Hematopoietic multipotent progenitor cell (in vitro differentiated cells): ENCODE data around the gene U2AF2. TPM values are rescaled to one million over a fixed set of nuclear protein-coding genes. Genes with fewer than 3 reads are reported as not detected.
"Not testable (repeated sequence)": the region's sequence is repeated elsewhere in the genome, so short reads cannot be mapped to it uniquely, and the experiment has no call there.

Experiments used
- DNase-seq, 3 donors: peaks; one replicate each; pipeline ENCODE4 v3.0.0-alpha.2; 2011 to 2015; ENCODE audit warnings: low read depth in 2 of 3, low spot score in 2 of 3
- small RNA-seq: library from RNA; depleted of rRNA; stranded (forward); fragments of <200 nt; gene quantifications from one replicate; pipeline ENCODE3, GENCODE V24; 2012
- total RNA-seq: library from RNA; depleted of rRNA; stranded (reverse); fragments of >200 nt; gene quantifications from one replicate; pipeline ENCODE4 v1.2.3, GENCODE V29; 2012

The U2AF2 gene
- total RNA-seq, 1 donor: 158 TPM

DNA sequence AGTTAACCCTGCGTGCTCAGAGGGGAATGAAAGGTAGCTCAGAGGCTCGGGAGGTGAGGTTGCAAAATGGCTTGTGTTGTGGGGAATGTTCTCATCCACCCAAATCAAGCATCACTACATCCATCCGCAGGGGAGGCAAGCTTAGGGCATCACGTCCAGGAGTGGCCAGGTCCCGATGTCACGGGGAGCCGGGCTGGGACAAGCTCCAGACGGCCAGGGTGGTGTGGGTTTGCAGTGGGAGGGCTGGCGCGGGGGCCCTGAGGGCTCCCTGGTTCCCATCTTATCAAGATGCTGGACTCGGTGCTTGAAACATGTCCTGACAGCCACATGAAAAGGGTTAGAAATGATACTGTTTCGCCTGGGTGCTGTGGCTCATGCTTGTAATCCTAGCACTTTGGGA, 46.0 kb downstream of the U2AF2 start:
- DNase-seq: no peak

DNA sequence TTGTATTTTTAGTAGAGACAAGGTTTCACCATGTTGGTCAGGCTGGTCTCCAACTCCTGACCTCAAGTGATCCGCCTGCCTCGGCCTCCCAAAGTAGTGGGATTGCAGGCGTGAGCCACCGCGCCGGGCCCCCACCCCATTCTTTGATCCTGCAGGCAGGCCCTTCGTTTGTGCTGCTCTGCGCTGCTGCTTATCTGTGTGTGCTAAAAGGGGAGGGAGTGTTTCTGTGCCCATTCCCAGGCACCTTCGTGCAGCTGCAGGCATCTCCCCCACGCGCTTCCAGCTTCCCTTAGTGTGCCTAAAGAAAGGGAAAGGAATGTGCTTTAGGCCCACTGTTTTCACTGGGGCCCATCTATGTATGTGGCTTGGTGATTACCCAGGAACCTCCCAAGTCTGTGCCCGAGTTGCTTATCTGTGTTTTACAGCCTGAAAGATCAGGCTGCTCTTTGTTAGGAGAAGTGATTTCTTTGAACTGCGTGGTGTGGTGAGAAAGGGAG, 47.3 kb downstream of the U2AF2 start:
- DNase-seq: peak in 2 of 3 donors; percentile 9 to 14

DNA sequence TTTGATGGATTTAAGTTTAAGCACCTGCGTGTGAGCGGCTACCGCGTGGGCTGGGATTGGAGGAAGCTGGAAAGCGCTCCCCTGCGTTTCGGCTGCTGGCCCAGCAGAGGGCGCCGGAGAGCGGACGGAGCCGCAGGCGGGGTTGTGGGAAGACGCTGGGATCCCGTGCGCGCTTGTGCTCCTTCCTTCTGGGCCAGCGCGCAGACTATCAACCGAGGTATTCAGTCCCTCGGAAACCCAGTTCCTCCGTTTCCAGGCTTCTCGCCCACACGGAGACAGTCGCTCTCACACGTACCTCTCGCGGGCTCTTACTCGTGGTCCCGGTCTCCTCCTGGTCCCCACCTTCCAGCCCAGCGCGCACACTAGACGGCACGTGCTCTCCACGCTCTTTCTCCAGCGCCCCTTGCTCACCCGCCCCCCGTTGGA, 49.0 kb downstream of the U2AF2 start:
- DNase-seq: peak; percentile 7 to 45 (median 22)

DNA sequence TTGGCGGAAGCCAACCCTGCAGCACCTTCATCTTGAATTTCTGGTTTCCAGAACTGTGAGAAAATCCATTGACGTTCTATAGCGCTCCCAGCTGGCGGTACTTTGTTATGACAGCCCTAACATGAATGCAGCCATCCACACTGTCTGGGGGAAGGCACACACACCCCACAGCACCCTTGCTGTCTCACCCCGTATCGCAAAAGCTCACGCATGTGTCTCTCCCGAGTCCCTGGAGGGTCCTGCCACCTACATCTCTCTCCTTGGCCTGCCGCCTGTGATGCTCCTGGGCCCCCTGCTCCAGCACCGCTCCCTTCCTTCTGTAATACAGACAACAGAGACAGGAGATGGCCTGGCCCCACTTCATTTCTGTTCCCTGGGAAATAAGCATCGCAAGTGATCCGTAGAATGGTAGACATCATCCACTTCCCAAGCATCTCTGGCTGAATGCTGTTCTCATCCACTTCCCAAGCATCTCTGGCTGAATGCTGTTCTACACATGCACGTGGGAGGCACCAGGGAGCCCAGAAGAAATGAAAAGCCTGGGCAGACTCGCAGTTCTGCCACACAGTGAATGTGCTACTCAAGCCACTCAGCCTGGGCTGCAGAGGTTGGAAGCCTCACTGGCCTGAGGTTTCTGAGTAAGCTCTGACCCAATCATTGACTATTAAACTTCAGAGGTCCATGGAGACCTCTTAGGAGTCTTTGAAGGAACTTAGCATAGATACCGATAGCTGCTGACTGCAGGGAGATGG, 49.8 kb downstream of the U2AF2 start:
- DNase-seq: no peak

DNA sequence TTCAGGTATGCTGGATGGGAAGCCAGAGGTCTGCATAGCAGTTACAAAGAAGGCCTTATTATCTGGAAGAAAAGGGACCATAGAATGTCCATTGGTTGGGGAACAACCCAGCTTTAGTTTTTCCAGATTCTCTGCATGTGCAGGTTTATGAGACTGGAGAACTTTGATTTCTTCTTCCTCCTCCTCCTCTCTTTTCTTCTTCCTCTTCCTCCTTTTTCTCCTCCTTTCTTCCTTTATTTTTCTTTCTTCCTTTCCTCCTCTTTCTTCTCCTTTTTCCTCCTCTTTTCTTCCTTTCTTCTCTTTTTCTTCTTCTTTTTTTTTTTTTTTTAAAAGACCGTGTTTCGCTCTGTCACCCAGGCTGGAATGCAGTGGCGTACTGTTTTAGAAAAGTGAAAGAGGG, 51.1 kb downstream of the U2AF2 start:
- no peak for DNase-seq

DNA sequence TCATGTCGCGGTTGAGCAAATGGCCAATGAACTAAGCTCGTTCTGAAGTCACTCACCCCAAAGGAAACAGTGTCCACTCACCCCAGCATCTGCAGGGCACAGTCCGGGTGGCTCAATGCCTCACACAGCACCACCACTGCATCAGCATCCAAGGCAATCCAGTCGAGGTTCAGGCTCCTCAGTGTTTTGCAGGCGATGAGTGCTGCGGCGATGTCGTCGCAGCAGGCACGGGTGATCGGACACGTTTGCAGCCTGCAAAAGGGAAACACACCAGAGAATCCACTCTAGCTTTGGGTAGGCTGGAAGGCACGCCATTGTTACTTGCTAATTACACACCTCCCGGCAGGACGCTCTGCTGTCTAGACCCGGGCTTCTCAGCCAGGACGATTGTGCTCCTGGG, 56.9 kb downstream of the U2AF2 start:
- DNase-seq: no peak

DNA sequence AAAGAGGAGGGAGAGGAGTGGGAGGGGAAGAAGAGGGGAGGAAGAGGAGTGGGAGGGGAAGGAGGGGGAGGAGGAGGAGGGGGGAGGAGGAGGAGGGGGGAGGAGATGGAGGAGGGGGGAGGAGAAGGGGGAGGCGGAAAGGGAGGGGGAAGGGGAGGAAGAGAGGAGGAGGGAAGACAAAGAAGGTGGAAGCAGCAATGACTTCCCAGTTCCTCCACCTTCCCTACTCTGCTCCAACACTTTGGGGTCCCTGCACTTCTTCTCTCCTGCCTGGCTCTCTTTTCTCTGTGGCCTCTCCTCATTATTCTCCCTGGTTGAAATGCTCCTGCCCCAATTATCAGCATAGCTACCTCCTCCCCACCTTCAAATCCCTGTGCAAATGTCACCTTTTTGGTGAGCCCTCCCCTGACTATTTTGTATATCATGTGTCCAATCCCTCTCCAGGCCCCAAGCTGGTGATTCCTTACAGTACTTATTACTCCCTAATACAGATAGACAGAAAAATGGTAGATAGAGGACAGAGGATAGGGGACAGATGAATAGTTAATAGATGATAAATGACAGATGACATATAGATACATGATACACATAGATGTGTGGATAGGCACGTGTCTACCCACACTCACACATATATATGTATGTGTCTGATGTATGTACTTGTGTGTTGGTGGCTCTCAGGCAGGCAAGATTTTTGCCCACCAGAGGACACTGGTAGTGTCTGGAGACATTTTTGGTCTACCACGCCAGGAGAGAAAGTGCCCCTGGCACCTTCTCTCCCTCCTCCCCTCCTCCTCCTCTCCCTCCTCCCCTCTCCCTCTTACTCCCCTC, 58.2 kb downstream of the U2AF2 start:
- no peak for DNase-seq

DNA sequence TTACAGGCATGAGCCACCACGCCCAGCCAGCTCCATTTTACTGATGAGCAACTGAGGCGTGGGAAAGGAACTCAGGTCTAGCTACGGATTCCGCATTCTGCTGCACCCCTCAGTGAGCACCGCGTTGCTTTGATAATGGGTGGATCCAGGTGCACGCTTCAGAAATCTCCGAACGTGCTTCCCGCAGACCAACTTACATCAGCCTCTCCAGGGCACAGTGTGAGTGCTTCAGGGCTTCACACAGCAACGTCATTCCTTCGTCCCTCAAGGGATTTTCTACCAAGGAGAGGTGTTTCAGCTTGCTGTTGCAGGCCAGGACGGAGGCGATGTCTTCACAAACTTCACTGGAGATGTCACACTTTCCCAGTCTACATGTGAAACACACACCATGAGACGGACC, 61.7 kb downstream of the U2AF2 start:
- no peak for DNase-seq

DNA sequence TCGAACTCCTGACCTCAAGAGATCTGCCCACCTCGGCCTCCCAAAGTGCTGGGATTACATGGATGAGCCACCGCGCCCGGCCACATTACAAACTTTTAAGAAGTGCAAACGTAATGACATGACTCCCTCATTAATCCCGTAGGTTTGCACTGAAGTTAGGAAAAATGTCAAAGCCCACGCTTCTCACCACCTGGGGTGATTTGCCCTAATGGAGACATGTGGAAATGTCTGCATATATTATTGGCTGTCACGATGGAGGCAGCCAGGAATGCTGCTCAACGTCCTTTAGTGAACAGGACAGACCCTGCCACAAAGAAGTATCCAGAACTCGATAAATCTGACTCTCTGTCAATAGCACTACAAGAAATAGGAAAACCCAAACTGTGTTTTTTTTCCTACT, 62.4 kb downstream of the U2AF2 start:
- DNase-seq: no peak

DNA sequence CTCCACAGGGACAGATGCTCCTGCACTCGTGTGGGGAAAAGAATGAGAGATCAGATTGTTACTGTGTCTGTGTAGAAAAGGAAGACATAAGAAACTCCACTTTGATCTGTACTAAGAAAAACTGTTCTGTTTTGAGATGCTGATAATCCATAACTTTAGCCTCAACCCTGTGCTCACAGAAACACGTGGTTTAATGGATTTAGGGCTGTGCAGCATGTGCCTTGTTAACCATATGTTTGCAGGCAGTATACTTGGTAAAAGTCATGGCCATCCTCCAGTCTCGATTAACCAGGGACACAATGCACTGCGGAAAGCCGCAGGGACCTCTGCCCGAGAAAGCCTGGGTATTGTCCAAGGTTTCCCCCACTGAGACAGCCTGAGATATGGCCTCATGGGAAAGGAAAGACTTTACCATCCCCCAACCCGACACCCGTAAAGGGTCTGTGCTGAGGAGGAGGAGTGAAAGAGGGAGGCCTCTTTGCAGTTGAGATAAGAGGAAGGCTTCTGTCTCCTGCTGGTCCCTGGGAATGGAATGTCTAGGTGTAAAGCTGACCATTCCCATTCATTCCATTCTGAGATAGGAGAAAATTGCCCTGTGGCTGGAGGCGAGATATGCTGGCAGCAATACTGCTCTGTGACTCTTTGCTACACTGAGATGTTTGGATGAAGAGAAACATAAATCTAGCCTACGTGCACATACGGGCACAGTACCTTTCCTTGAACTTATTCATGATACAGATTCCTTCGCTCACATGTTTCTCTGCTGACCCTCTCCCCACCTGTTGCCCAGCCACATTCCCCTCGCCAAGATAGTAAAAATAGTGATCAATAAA, 63.3 kb downstream of the U2AF2 start:
- not testable (repeated sequence) for DNase-seq

DNA sequence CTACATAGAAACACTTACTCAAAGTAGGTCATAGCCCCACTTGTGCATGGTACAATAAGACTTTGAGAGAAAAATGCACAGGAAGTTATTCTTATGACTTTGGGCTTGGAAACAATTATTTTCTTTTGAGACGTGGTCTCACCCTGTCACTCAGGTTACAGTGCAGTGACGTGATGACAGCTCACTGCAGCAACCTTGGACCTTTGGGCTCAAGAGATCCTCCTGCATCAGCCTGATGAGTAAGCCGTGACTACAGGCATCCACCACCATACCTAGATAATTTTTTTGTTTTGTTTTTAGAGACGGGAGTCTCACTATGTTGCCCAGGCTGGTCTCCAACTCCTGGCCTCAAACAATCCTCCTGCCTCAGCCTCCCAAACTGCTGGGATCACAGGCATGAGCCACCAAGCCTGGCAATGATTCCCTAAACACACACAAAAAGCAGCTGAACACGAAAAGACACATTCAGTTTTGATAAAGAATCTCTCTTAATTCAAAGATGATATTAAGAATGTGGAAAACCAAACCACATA, 65.4 kb downstream of the U2AF2 start:
- no peak for DNase-seq

DNA sequence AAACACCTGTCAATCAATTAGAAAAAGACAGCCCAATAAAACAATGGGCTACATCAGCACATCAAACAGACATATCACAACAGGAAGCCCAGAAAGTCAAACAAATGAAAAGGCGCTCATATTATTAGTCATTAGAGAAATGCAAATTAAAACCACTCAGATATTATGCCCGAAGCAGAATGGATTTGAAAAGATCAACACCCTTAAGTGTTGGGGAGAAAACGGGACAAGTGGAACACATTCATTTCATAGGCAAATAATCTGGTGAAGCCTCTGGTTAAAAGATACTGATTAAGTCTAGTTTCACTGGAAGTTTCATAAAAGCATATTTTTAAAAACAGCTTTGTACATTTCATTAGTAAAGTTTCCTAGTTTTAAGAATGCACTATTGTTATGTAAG, 66.0 kb downstream of the U2AF2 start:
- DNase-seq: no peak

DNA sequence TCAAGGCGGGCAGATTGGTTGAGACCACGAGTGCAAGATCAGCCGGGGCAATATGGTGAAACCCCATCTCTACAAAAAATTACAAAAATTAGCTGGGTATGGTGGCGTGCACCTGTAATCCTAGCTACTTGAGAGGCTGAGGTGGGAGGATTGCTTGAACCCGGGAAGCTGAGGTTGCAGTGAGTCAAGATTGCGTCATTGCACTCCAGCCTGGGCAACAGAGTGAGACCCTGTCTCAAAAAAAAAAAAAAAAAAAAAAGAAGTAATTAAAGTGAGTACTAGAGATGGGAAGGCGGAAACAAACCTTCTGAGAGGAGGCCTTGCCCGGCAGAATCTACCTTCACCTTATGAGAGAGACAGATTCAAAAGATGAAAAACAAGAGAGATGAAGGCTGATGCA, 68.7 kb downstream of the U2AF2 start:
- no peak for DNase-seq

Small RNA genes lying within 50 kb of the gene (small RNA-seq; reads per million reads assigned to genes)
- gene AC010525.2: not detected

Other genes with a start within 250 kb of the U2AF2 start
- 26.7 TPM for gene UBE2S, start 247.2 kb upstream of the U2AF2 start, total RNA-seq
- gene SHISA7, start 211.7 kb upstream of the U2AF2 start, total RNA-seq: under 0.01 TPM
- gene ISOC2, start 193.4 kb upstream of the U2AF2 start, total RNA-seq: 63.3 TPM
- not detected for gene C19orf85, start 190.3 kb upstream of the U2AF2 start, total RNA-seq
- 8.3 TPM for gene ZNF628, start 178.4 kb upstream of the U2AF2 start, total RNA-seq
- gene NAT14, start 169.8 kb upstream of the U2AF2 start, total RNA-seq: 12.7 TPM
- gene SSC5D, start 166.6 kb upstream of the U2AF2 start, total RNA-seq: 0.27 TPM
- gene SBK2, start 117.9 kb upstream of the U2AF2 start, total RNA-seq: under 0.01 TPM
- 0.54 TPM for gene SBK3, start 109.5 kb upstream of the U2AF2 start, total RNA-seq
- 7.0 TPM for gene ZNF579, start 74.2 kb upstream of the U2AF2 start, total RNA-seq
- gene FIZ1, start 55.5 kb upstream of the U2AF2 start, total RNA-seq: 8.6 TPM
- 21.3 TPM for gene ZNF524, start 54.7 kb upstream of the U2AF2 start, total RNA-seq
- 4.0 TPM for gene ZNF865, start 49.4 kb upstream of the U2AF2 start, total RNA-seq
- gene ZNF784, start 30.5 kb upstream of the U2AF2 start, total RNA-seq: 15.1 TPM
- gene ZNF580, start 14.0 kb upstream of the U2AF2 start, total RNA-seq: 13.7 TPM
- 48.5 TPM for gene ZNF581, start 11.4 kb upstream of the U2AF2 start, total RNA-seq
- 8.3 TPM for gene CCDC106, start 6.8 kb upstream of the U2AF2 start, total RNA-seq
- gene EPN1, start 20.2 kb downstream of the U2AF2 start, total RNA-seq: 18.0 TPM
- gene NLRP9, start 83.4 kb downstream of the U2AF2 start, total RNA-seq: not detected
- gene RFPL4A, start 104.1 kb downstream of the U2AF2 start, total RNA-seq: under 0.01 TPM
- gene RFPL4AL1, start 114.1 kb downstream of the U2AF2 start, total RNA-seq: not detected
- gene NLRP11, start 177.0 kb downstream of the U2AF2 start, total RNA-seq: under 0.01 TPM
- gene NLRP4, start 181.5 kb downstream of the U2AF2 start, total RNA-seq: not detected